Choroid plexus epithelial cell (primary cell): ENCODE measurements around the gene C19orf73.

Experiments
- DNase-seq: peaks from one replicate; pipeline ENCODE4 v3.0.0-alpha.2; 2010; ENCODE audit warnings: low read depth
- H3K4me3 ChIP-seq: 2 replicates; pipeline ENCODE4 v1.5.1; 2011; ENCODE audit warnings: low read depth, mild to moderate bottlenecking, control low read depth, low read length, moderate library complexity
- TF ChIP-seq, protein P1 (sequence below): conservative IDR thresholded peaks from 2 replicates; pipeline ENCODE4 v1.5.1; 2011; ENCODE audit warnings: low read depth, mild to moderate bottlenecking, control low read depth, inconsistent platforms, low read length, moderate library complexity

C19orf73 gene

DNA sequence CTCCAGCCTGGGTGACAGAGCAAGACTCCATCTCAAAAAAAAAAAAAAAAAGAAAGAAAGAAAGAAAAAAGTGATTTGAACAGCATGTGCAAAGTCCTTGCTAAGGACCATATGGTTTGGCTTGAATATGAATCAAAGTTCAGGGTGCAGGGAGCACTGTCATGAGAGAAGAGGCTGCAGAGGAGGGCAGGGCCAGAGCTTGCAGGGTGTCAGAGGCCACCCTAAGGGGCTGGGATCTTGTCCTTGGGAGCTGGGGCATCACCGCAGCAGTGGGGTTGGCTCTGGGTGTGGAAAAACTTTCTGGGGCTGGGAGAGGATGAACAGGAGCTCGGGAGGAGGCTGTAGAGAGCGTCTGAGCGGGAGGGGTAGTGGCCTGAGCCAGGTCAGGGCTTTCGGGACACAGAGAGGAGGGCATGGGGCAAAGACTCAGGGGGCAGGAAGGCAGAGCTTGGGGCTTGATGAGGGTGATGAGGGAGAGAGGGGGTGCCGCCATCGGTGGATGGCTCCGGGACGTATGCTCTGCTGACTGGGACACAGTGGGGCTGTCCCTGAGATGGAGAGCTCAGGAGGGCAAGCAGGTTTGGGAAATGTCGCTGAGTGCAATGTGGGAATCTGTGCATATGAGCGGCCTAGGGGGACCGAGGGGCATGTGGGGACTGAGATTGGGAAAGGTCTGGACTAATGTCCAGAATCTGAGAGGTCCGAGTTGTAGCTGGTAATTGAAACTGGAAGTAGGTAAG is 41.7 kb upstream of the C19orf73 start:
- TF ChIP-seq, protein P1, sequence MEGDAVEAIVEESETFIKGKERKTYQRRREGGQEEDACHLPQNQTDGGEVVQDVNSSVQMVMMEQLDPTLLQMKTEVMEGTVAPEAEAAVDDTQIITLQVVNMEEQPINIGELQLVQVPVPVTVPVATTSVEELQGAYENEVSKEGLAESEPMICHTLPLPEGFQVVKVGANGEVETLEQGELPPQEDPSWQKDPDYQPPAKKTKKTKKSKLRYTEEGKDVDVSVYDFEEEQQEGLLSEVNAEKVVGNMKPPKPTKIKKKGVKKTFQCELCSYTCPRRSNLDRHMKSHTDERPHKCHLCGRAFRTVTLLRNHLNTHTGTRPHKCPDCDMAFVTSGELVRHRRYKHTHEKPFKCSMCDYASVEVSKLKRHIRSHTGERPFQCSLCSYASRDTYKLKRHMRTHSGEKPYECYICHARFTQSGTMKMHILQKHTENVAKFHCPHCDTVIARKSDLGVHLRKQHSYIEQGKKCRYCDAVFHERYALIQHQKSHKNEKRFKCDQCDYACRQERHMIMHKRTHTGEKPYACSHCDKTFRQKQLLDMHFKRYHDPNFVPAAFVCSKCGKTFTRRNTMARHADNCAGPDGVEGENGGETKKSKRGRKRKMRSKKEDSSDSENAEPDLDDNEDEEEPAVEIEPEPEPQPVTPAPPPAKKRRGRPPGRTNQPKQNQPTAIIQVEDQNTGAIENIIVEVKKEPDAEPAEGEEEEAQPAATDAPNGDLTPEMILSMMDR, result no peak
- no peak for DNase-seq
- H3K4me3 ChIP-seq, result no peak overlapping the region

DNA sequence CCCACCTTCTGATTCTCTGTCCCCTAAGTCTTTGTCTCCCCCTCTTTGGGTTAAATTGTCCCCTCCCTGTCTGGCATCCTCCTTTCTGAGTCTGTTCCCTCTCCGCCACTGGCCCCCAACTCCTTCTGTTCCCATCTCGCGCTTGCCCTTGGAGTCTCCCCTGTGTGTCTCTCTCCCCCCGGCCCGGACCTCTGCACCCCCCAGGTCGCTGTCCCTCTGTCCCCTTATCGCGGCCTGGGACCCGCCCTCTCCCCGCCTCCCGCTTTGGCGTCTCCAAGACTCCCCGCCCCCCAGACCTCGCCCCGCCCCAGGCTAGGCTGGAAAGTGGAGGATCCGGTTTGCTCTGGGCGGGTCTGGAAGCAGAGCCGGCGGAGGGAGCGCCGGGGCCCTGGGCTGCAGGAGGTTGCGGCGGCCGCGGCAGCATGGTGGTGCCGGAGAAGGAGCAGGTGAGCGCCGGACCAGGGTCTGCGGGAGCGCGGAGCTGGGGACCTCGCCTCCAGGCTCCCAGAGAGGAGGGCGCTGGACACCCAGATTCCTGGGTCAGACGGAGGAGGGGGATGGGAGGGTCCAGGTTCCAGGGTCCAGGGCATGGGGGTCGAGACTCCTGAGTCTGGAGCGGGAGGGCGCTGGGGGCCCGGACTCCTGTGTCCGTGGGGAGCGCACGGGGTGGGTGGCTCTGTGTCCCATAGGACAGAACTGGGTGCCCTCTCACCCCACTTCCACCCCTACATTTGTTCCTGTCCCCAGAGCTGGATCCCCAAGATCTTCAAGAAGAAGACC is 38.7 kb upstream of the C19orf73 start, which contains the start of gene TRPM4:
Gene TRPM4, plus strand, starts transcription at position 348 of the 780 bp plus-strand sequence. Its CDS starts 75 bp downstream, at position 423.
- TF ChIP-seq, protein P1, result no peak
- H3K4me3 ChIP-seq, result peak within 1 kb of the TSS; percentile 96
- peak; percentile 79 for DNase-seq

DNA sequence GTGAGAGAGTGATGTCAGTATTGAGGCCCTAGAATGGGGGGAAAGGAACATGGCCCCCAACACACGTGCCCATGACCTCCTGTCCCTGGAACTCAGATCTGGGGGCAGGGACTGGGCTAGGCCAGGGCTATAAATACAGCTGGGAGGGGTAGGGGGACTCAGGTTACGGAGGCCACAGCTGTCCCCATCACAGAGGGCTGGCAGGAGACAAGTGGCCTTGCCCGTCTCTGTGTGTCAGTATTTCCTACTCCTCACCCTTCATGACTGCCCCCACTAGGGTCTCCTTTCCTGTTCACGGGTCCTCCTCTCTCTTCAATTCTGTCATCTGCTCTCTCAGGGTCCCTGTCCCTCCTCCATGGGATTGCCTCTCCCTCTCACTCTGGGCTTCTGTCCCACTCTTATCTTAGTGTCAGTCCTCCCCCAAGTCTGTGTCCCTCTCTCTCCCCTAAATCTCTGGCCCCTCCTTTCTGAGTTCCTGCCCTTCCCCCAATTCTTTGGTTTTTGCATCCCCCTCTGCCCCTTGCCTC is 36.9 kb upstream of the C19orf73 start:
- no peak for DNase-seq
- no peak overlapping the region for H3K4me3 ChIP-seq
- TF ChIP-seq, protein P1, result no peak

DNA sequence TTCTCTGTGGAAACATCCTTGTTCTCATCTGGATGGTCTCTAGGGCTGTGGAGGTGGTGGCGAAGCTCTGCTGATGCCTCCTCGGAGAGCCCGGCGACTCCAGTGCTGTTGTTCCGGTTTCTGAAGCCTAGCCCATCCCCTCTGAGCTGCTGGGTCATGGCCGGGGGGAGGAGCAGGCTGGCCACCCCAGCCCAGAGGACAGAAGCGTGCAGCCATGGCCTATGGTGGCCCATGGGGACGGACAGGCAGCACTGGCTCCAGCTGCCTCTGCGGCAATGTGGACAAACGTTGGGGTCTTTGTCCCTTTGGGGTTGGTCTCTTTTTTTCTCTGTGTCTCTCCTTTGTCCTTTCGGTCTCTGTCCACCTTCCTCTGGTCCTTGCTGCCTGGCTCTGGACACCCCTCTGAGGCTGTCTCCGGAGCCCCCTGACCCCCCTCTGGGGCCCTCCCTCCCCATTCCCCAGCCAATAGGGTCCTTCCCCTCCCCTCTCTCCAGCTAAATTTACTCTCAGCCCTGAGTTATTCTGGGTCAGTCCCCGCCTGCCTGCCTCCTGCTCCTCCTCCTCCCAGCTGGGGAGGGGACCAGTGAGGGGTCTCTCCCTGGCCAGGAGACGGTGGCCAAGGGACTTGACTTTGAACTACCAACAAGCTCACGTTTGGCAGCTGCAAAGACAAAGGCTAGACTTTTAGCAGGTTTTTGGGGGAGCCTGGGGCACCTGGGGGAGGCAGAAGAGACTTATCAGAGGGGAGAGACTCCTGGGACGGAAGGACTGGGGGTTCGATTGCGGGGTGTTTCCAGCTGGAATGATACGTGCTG is 36.3 kb upstream of the C19orf73 start, which contains the start of gene HRC:
Gene HRC, minus strand, starts transcription at position 392 of the 815 bp plus-strand sequence. Its CDS starts 159 bp downstream, at position 233.
- no peak for DNase-seq
- no peak within 1 kb of the TSS for H3K4me3 ChIP-seq
- TF ChIP-seq, protein P1, result no peak

DNA sequence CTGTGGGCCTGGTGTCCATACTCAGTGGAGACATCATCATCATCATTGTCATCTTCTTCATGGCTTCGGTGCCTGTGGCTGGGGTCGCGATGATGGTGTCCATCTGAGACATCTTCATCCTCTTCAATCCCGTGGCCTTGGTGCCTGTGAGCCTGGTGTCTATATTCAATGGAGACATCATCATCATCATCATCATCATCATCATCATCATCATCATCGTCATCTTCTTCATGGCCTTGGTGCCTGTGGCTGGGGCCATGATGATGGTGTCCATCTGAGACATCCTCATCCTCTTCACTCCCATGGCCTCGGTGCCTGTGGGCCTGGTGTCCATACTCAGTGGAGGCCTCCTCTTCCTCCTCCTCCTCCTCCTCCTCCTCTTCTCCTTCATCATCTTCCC is 35.3 kb upstream of the C19orf73 start:
- TF ChIP-seq, protein P1, result no peak
- no peak overlapping the region for H3K4me3 ChIP-seq
- no peak for DNase-seq

DNA sequence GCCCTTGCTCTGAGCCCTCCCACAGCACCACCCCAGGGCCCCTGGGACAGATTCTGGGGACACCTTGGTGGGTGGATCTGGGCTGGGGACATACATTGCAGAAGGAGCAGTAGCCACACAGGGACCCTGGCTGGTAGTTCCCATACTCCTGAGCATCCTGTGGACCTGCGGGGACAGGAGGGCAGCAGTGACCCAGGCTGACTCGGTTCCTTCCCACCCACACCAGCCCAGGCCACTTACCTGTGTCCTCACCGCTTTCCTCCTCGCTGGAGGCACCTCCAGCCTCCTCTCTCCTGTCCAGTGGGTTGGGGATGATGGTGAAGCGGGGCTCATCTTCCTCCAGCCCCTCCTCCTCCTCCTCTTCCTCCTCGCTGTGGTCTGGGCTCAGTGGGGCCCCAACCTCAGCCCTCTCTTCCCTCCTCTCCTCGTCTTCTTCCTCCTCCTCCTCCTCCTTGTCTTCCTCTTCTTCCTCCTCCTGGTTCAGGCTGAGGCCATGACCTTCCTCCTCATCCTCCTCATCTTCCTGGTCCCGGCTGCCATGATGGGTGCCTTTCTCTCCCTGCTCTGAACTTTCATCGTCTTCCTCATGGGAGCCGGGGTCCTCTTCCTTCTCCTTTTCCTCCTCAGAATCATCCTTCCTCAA is 34.3 kb upstream of the C19orf73 start:
- no peak overlapping the region for H3K4me3 ChIP-seq
- DNase-seq, result no peak
- TF ChIP-seq, protein P1, result no peak
